NCI-H1436 (cell line): ENCODE results near the gene KCNT2.

ENCODE experiments used
- DNase-seq: peaks from one replicate; lab custom pipeline; 2025; lab: John Stamatoyannopoulos, UW

The KCNT2 gene

GRCh38 chr1:196399713-196400112 lies 208.5 kb downstream of the KCNT2 start:
- DNase-seq = no peak

- DNase-seq = no peak
Measured at GRCh38 chr1:196393742-196394141, 214.5 kb downstream of the KCNT2 start.

GRCh38 chr1:196393282-196393681 lies 215.0 kb downstream of the KCNT2 start:
- no peak for DNase-seq

GRCh38 chr1:196387766-196388165 lies 220.5 kb downstream of the KCNT2 start:
- DNase-seq = no peak

GRCh38 chr1:196385109-196385508 lies 223.1 kb downstream of the KCNT2 start:
- DNase-seq = no peak

- no peak for DNase-seq
Measured at GRCh38 chr1:196382383-196382782, 225.9 kb downstream of the KCNT2 start.

- DNase-seq = no peak
Measured at GRCh38 chr1:196381544-196381943, 226.7 kb downstream of the KCNT2 start.

- peak; percentile 46 for DNase-seq
Measured at GRCh38 chr1:196380316-196380715, 227.9 kb downstream of the KCNT2 start.

GRCh38 chr1:196377811-196378210 lies 230.4 kb downstream of the KCNT2 start:
- DNase-seq = no peak

- no peak for DNase-seq
Measured at GRCh38 chr1:196376630-196377328, 231.5 kb downstream of the KCNT2 start.

GRCh38 chr1:196373798-196374197 lies 234.4 kb downstream of the KCNT2 start:
- DNase-seq = no peak

GRCh38 chr1:196372896-196373536 lies 235.2 kb downstream of the KCNT2 start:
- DNase-seq = peak; percentile 31

GRCh38 chr1:196367838-196368237 lies 240.4 kb downstream of the KCNT2 start:
- DNase-seq = no peak

- DNase-seq = no peak
Measured at GRCh38 chr1:196366817-196367495, 241.3 kb downstream of the KCNT2 start.

- no peak for DNase-seq
Measured at GRCh38 chr1:196361112-196361714, 247.0 kb downstream of the KCNT2 start.

GRCh38 chr1:196357913-196358312 lies 250.3 kb downstream of the KCNT2 start:
- DNase-seq = no peak

GRCh38 chr1:196355206-196355786 lies 252.9 kb downstream of the KCNT2 start:
- DNase-seq = peak; percentile 17

GRCh38 chr1:196344453-196344852 lies 263.8 kb downstream of the KCNT2 start:
- no peak for DNase-seq

GRCh38 chr1:196324345-196324744 lies 283.9 kb downstream of the KCNT2 start:
- DNase-seq = no peak

- DNase-seq = no peak
Measured at GRCh38 chr1:196323869-196324268, 284.4 kb downstream of the KCNT2 start.

- DNase-seq = no peak
Measured at GRCh38 chr1:196319301-196319700, 288.9 kb downstream of the KCNT2 start.
